A549 treated with CpdA at 1 μM for 4 hours (cell line): ENCODE data around the gene ZFPM1. TPM values are rescaled to one million over a fixed set of nuclear protein-coding genes. Genes with fewer than 3 reads are reported as not detected.

Experiments used
- total RNA-seq: library from RNA; stranded (reverse); fragments of 200-300 nt; extraction: Qiagen RNA extraction; gene quantifications from 5 replicates; pipeline ENCODE4 v1.2.3, GENCODE V29; 2022; ENCODE audit warnings: low read depth

ZFPM1 gene
- total RNA-seq: 5.8 to 8.8 TPM (median 8.7 TPM) in 5 replicates

GRCh38 chr16:88453217-88453531 lies at the start of gene ZFPM1:
ZFPM1 (plus strand) TSS chr16:88453280; CDS start chr16:88453639, 359 bp downstream.

GRCh38 chr16:88569985-88570690 lies 117.1 kb downstream of the ZFPM1 start, which contains the start of gene ZC3H18:
ZC3H18 (plus strand) TSS chr16:88570403; CDS start chr16:88577124, 6,721 bp downstream.

Other genes with a start within 250 kb of the ZFPM1 start
- 9.4 to 16.7 TPM (median 11.5 TPM) in 5 replicates for gene ZNF469, start 70.3 kb upstream of the ZFPM1 start, total RNA-seq
- 50.1 to 59.2 TPM (median 54.0 TPM) in 5 replicates for gene ZC3H18, start 117.1 kb downstream of the ZFPM1 start, total RNA-seq
- not detected in 5 replicates for gene IL17C, start 185.3 kb downstream of the ZFPM1 start, total RNA-seq
- 211 to 299 TPM (median 285 TPM) in 5 replicates for gene CYBA, start 197.8 kb downstream of the ZFPM1 start, total RNA-seq
- gene MVD, start 209.8 kb downstream of the ZFPM1 start, total RNA-seq: 21.8 to 25.9 TPM (median 23.9 TPM) in 5 replicates
- 0.08 to 0.21 TPM (median 0.14 TPM) in 4 of 5 replicates, not detected in the other for gene SNAI3, start 233.2 kb downstream of the ZFPM1 start, total RNA-seq